ENCODE measurements around the gene NBAS.
"Not testable (repeated sequence)": the region's sequence is repeated elsewhere in the genome, so short reads cannot be mapped to it uniquely, and the experiment has no call there.

NBAS gene

DNA sequence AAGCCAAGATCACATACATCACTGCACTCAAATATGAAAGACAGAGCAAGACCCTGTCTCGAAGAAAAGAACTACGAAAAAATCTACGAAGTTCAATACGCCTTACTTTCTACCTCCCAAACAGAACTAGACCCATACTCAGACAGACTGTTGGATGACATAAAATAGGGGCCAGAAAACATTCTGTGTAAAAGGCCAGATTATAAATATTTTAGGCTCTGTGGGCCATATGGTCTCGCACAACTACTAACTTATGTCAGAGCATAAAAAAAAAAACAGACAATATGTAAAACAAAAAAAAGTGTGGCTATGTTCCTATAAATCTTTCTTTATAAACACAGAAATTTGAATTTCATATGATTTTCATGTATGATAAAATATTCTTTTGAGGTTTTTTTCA is 40.8 kb downstream of the NBAS start:
- DNase-seq, result no peak

GRCh38 chr2:15518759-15519158 is 42.4 kb downstream of the NBAS start:
- not testable (repeated sequence) for DNase-seq

GRCh38 chr2:15517793-15518192 is 43.3 kb downstream of the NBAS start:
- DNase-seq, result peak; percentile 27

DNA sequence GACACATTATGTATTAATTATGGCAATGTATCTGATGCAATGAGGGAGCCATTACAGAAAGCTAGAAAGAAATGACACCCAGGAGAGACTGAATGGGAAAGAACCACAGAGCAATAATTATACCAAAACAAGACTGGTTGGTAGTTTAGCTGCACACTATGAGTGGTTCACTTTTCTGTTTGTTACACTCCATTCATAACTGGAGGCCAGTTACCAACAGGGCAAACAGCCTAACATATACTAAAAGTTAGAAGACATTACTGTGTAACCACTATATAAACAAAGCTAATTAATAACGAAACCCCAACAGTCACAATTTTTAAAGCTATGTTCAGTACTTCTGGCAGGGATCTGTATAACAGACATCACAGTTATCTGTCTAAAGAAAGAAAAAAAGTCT is 49.4 kb downstream of the NBAS start:
- DNase-seq, result no peak

GRCh38 chr2:15510552-15510951 is 50.6 kb downstream of the NBAS start:
- no peak for DNase-seq

DNA sequence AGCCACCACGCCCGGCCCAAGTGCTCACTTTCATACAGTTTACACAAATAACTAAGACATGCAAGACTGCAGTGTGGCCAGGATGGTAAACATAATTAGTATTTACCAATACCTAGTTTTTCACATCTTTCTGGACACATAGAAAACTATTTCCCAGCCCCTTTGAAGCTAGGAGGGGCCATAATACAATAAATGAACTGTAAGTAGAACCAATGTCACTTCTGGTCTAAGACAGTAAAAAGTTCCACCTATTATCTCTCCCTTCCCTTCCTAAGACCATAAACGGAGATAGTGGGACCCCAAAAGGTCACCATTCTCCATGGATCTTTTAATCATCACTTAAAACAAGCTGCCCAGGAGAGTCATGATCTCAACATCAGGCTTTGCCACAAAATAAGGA is 51.0 kb downstream of the NBAS start:
- no peak for DNase-seq

- DNase-seq, result no peak
Measured at GRCh38 chr2:15507697-15508096, 53.4 kb downstream of the NBAS start.

DNA sequence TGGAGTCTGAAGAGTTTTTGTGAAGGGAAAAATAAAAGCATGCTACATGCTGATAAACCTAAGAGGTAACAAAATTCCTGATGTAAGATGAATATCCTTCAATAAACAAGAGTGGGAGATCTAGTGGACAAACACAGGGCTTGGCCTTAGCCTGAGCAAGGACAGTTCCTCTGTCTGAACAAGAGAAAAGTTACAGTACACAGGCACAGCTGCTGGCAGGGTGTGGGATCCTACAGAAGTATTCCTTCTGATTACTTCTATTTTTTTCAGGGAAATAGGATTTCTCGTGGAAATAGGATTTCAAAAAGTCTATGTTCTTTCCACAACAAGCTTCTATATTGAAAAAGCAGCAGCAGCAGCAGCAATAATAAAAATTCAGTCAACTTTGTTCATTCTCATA is 54.1 kb downstream of the NBAS start:
- no peak for DNase-seq

- DNase-seq, result no peak
Measured at GRCh38 chr2:15506229-15506819, 54.8 kb downstream of the NBAS start.

GRCh38 chr2:15504882-15505663 is 56.1 kb downstream of the NBAS start:
- DNase-seq, result no peak

GRCh38 chr2:15499251-15499650 is 61.9 kb downstream of the NBAS start:
- not testable (repeated sequence) for DNase-seq

DNA sequence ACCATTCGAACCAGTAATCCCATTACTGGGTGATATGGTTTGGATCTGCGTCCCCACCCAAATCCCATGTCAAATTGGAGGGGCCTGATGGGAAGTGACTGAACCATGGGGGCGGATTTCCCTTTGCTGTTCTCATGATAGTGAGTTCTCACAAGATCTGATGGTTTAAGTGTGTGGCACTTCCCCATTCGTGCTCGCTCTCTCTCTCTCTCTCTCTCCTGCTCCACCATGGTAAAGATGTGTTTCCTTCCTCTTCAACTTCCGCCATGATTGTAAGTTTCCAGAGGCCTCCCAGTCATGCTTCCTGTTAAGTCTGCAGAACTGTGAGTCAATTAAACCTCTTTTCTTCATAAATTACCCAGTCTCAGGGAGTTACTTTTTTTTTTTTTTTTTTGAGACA is 62.6 kb downstream of the NBAS start:
- DNase-seq, result peak; percentile 43

GRCh38 chr2:15494877-15495276 is 66.3 kb downstream of the NBAS start:
- DNase-seq, result no peak

DNA sequence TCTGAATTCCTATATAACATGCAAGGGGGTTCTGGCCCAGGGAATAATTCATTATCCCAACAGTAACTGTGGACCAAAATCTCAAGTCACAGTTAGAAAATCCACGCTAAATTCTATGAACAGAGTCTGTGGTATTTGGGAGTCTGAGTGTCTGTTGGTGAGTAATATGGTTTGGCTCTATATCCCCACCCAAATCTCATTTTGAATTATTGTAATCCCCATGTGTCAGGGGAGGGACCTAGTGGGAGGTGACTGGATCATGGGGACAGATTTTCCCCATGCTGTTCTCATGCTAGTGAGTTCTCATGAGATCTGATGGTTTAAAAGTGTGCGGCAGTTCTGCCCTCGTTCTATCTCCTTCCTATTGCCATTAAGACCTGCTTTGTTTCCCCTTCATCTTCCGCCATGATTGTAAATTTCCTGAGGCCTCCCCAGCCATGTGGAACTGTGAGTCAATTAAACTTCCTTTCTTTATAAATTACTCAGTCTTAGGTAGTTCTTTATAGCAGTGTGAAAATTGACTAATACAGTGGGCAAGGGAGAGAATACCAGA is 68.3 kb downstream of the NBAS start:
- no peak for DNase-seq

GRCh38 chr2:15486770-15487169 is 74.4 kb downstream of the NBAS start:
- no peak for DNase-seq

DNA sequence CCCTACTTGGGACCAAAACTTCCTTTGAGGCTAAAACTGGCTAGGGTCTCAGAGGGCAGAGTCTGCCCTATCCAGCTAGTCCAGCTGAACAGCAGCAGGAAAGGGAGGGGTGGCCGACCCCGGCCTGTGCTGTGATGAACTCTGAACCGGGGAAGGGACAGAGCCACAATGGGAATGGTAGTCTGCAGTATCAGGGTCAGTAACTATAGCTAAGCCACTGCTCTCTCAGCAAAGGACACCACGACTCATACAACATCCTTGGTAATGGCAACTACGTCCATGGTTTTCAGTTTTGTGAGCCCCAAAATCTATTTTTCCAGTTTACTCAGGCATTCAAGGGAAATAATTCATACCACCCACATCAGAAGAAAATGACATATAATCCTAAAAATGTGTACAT is 75.2 kb downstream of the NBAS start:
- DNase-seq, result no peak

GRCh38 chr2:15481000-15481399 is 80.1 kb downstream of the NBAS start:
- DNase-seq, result no peak

- DNase-seq, result no peak
Measured at GRCh38 chr2:15480552-15480951, 80.6 kb downstream of the NBAS start.

GRCh38 chr2:15472876-15473275 is 88.3 kb downstream of the NBAS start:
- DNase-seq, result no peak

GRCh38 chr2:15472133-15472532 is 89.0 kb downstream of the NBAS start:
- DNase-seq, result no peak

- no peak for DNase-seq
Measured at GRCh38 chr2:15471606-15472005, 89.5 kb downstream of the NBAS start.

DNA sequence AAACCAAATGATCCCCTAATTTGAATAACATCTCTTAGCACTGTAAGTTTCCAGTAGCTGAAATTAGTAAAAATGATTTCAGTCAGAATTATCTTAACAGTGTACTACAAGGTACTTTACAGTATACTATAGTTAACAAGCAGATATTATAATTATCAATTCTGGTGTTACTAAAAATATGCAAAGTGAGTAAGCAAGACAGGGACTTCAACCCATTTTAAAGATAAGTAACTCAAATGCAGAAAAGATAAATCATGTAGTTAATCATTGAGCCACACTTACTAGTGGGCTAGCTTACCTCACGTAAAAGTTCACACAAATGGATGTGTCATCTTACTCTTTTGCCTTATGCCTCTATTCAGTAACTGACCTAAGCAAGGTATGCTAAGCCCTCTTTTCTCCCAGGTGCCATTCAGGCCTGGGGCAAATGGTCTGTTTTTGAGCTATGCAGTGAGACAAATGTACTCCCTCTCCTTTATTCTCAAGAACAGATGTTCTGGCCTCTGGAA is 101.0 kb downstream of the NBAS start:
- no peak for DNase-seq

GRCh38 chr2:15458277-15458676 is 102.9 kb downstream of the NBAS start:
- DNase-seq, result no peak

DNA sequence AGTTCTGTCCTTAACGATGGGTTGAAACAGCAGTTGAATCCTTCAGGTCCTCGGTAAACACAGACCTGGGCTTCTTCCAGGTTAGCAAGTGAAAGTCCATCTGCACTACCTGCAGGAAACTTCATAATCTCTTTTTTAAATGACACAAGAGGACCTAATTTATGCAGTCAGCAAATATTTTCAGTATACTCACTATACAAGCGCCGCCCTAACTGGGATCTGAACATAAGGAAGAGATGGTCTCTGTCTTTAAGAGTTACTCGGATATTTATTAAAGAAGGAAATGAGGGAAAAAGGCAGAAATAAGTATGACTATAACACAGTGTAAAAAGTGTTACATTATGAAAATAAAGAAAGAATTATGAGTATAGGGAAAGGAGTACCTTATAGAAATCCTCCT is 103.3 kb downstream of the NBAS start:
- DNase-seq, result no peak
